ENCODE results near the gene MED12.
A peak's percentile ranks its signal among the peaks of the same experiment; 100 is the strongest.

The MED12 gene

GRCh38 chrX:71091263-71091662 is 27.1 kb upstream of the MED12 start:
- DNase-seq (ENCODE audit: extremely low read depth, low read depth) = no peak
- TF ChIP-seq CTCF (IDR thresholded peaks at IDR 0.05; ENCODE audit: low read depth, low read length) = no peak

- no peak for DNase-seq (ENCODE audit: extremely low read depth, low read depth)
- no peak for TF ChIP-seq CTCF (IDR thresholded peaks at IDR 0.05; ENCODE audit: low read depth, low read length)
Measured at GRCh38 chrX:71095033-71095432, 23.4 kb upstream of the MED12 start.

GRCh38 chrX:71095555-71095980 is 22.8 kb upstream of the MED12 start, which contains the start of gene FOXO4:
FOXO4 (plus strand) TSS chrX:71095851; CDS start chrX:71096529, 678 bp downstream.
- TF ChIP-seq CTCF (IDR thresholded peaks at IDR 0.05; ENCODE audit: low read depth, low read length) = no peak
- DNase-seq (ENCODE audit: extremely low read depth, low read depth) = peak; percentile 52

GRCh38 chrX:71095981-71096759 is 22.2 kb upstream of the MED12 start:
- DNase-seq (ENCODE audit: extremely low read depth, low read depth) = no peak
- TF ChIP-seq CTCF (IDR thresholded peaks at IDR 0.05; ENCODE audit: low read depth, low read length) = no peak

- no peak for DNase-seq (ENCODE audit: extremely low read depth, low read depth)
- no peak for TF ChIP-seq CTCF (IDR thresholded peaks at IDR 0.05; ENCODE audit: low read depth, low read length)
Measured at GRCh38 chrX:71096760-71097032, 21.7 kb upstream of the MED12 start.

GRCh38 chrX:71098302-71098701 is 20.1 kb upstream of the MED12 start:
- DNase-seq (ENCODE audit: extremely low read depth, low read depth) = no peak
- peak; percentile 42 for TF ChIP-seq CTCF (IDR thresholded peaks at IDR 0.05; ENCODE audit: low read depth, low read length)

- DNase-seq (ENCODE audit: extremely low read depth, low read depth) = no peak
- TF ChIP-seq CTCF (IDR thresholded peaks at IDR 0.05; ENCODE audit: low read depth, low read length) = no peak
Measured at GRCh38 chrX:71098951-71099506, 19.4 kb upstream of the MED12 start.
